CD4-positive, alpha-beta T cell treated with Interferon alpha-2 for 1 hour (primary cell): ENCODE measurements around the gene MCM3AP.
A peak's percentile ranks its signal among the peaks of the same experiment; 100 is the strongest.
"Not testable (repeated sequence)": the region's sequence is repeated elsewhere in the genome, so short reads cannot be mapped to it uniquely, and the experiment has no call there.

Source experiments
- DNase-seq, 2 donors: peaks; one replicate each; pipeline ENCODE4 v3.0.0-alpha.2; 2020 to 2022

Gene MCM3AP

GRCh38 chr21:46239817-46240325 is 45.5 kb downstream of the MCM3AP start:
- DNase-seq = no peak

DNA sequence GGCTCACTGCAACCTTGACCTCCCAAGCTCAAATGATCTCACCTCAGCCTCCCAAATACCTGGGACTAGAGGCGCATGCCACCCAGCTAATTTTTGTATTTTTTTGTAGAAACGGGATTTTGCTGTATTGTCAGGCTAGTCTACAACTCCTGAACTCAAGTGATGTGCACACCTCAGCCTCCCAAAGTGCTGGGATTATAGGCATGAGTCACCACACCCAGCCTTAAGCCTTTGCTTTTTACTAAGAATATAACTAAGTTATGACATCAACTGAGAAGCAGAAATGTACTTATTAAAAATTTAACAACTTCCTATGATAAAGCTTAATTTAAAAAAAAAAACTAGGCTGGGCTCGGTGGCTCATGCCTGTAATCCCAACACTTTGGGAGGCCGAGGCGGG is 47.9 kb downstream of the MCM3AP start:
- no peak for DNase-seq

- no peak for DNase-seq
Observed at GRCh38 chr21:46234436-46234950, 50.9 kb downstream of the MCM3AP start.

DNA sequence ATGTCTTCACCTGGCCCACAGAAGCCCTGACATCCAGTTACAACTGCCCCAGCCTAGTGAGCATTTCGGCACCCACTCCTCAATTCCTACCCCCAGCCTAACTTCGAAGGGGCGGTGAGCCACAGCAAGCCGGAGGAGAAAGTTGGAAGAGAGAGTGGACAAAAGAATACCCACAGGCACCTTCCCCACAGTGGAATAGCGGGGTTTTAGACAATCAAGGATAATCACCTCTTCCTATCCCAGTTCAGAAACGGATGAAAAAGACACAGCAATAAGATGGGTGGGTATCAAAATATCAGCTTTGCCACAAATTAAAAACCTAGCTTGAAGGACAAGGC is 55.5 kb downstream of the MCM3AP start:
- no peak for DNase-seq

GRCh38 chr21:46229133-46229922 is 56.1 kb downstream of the MCM3AP start:
- DNase-seq = peak in 1 of 2 donors; percentile 9

GRCh38 chr21:46228345-46229051 is 56.9 kb downstream of the MCM3AP start, which contains the start of gene LSS:
LSS (minus strand) TSS chr21:46228774; CDS start chr21:46228745, 29 bp downstream.
- DNase-seq = peak; percentile 99

DNA sequence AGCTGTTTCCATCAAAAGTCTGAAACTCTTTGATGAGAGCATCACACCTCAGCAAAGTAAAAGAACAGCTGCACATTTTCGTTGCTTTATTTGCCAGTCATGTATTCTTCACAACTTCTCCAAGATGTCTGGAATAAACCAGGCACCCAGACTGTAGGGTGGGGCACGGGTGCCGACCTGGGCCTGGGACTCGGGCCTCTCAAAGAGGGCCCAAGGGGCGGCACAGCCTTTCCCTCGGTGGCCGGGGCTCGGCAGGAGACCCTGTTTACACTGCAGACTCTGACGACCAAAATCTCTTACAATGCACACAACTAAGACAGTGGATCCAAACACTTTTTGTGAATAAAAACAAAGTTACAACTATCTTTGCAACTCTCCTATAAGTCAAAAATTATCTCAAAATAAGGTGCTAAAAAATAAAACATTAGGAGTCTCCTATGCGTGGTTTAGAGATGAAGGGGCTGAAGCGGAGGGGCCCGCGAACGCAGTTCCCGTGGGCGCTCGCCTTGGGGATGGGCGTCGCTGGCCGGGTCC is 57.5 kb downstream of the MCM3AP start:
- DNase-seq = no peak

GRCh38 chr21:46226920-46227599 is 58.4 kb downstream of the MCM3AP start:
- no peak for DNase-seq

DNA sequence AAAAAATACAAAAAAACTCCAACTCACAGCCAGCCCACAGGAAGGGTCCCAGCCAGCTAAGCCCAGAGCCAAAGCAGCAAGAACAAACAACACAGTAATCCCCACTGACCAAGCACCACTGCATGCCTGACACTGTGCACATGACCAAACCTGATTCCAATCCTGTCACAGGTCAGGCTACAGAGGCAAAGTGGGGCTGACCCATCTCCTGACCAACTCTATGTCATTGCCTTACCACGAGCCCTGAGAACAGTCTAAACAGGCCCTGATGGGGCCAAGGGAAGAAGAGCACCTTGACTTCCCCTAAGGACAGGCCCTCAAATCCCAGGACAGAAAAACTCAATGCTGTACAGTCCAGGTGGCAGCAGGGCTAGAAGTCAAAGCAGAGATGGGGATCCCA is 59.3 kb downstream of the MCM3AP start:
- no peak for DNase-seq

DNA sequence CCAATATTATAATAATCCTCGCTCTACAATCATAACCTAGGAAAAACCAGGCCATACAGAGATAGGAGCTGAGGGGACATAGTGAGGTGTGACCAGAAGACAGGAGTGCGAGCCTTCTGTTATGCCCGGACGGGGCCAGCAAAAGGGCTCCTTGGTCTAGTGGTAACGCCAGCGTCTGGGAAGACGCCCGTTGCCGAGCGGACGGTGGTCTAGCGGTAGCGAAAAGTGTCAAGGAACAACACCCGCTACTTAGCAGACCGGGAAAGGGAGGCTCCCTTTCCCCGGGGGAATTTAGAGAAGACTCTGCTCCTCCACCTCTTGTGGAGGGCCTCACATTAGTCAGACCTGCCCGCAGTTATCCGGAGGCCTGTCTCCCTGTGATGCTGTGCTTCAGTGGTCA is 61.8 kb downstream of the MCM3AP start:
- not testable (repeated sequence) for DNase-seq

DNA sequence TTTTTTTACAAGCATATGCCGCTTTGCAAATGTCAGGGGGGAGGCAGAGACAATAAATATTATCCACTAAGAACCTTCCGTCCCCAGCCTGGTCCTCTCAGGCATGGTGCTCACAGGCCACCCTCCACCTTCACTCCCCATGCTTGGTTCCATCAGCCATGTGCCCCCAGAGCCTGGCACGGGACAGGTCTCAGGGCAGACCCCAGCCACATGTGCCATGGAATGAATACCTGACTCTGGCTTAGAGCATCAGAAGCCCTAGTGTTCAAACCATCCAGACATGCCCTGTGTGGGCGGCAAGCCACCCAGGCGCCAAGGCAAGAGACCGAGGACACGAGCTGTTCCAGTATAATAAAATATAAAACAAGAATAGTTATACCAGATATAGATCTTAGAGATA is 62.2 kb downstream of the MCM3AP start:
- no peak for DNase-seq

GRCh38 chr21:46222436-46223116 is 62.8 kb downstream of the MCM3AP start:
- no peak for DNase-seq

- no peak for DNase-seq
Observed at GRCh38 chr21:46221664-46222435, 63.6 kb downstream of the MCM3AP start.

- DNase-seq = no peak
Observed at GRCh38 chr21:46220847-46221246, 64.6 kb downstream of the MCM3AP start.

DNA sequence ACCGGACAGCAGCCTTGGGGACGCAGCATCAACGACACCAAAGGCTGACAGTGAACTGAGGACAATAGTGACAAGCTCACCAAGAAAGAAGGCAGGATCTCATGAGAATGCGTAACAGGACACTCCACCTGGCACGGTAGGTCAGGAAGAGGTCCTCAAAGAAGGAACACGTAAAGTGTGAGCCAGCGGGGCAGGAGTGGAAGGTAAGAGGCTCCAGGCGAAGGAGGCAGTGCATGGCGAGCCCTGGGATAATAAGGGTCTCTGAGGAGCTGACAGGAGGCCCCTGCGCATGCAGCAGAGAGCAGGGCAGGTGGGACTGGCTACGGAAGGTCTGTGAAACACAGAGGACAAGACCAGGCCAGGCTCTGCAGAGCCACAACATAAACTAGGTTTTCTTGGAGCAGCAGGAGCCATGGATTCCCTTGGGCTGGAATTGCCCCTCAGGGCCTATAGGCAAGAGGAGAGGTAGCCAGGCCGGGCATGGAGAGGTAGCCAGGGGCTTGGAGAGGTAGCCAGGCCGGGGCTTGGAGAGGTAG is 65.1 kb downstream of the MCM3AP start:
- DNase-seq = no peak

- no peak for DNase-seq
Observed at GRCh38 chr21:46219591-46220239, 65.7 kb downstream of the MCM3AP start.

GRCh38 chr21:46218906-46219590 is 66.4 kb downstream of the MCM3AP start:
- DNase-seq = no peak

- DNase-seq = no peak
Observed at GRCh38 chr21:46217511-46218196, 67.8 kb downstream of the MCM3AP start.

DNA sequence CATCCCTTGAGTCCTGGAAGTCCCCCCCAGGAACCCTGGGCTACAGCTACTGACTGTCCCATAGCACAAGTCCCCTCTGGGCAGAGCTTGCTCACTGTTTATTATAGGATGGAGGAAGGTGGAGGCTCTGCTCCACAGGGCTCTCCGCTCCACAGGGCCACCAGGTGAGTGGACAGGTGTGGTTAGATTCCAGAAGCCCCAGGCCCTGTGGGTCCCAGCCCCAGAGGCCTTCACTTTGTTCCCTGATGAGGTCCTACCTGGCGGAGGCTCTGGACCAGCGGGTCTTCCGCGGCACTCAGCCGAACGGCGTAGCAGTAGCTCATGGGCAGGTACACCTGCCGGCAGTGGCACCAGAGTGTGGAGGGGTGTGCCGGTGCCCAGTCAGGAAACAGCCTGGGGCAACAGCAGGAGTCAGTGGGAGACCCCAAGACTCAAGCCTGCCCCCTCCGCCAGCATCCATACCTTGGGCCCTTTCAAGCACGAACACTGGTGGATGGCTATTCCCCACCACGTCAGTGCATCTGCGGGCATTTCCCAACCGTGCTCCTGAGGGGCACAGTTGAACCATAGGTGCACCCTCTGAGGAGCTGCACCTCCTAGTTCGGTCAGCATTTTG is 69.2 kb downstream of the MCM3AP start:
- DNase-seq = no peak
